Common myeloid progenitor, CD34-positive (primary cell): ENCODE measurements around the gene LNP1.
"Not testable (repeated sequence)": the region's sequence is repeated elsewhere in the genome, so short reads cannot be mapped to it uniquely, and the experiment has no call there.

Experiments used
- CTCF ChIA-PET: fragments of 350-600 bp; sonication (Branson Sonifier 250); formaldehyde crosslinking; loops from one replicate; lab custom pipeline; 2021; ENCODE audit warnings: antibody characterized with exemption; lab: Charles Lee
- POLR2A ChIA-PET: fragments of 350-600 bp; sonication (Branson Sonifier 250); formaldehyde crosslinking; loops from one replicate; lab custom pipeline; 2021; ENCODE audit warnings: antibody characterized with exemption; lab: Charles Lee
- DNase-seq, 3 donors: peaks; one replicate each; pipeline versions ENCODE4 v3.0.0 to v3.0.0-alpha.2; 2013
- H3K27ac ChIP-seq, 2 experiments: 1 replicate in 1 of 2; 2 replicates in 1 of 2; pipeline ENCODE4 v1.7.0; 2013; ENCODE audit warnings: inconsistent platforms in 2 of 2, low read length in 2 of 2, mild to moderate bottlenecking in 2 of 2, low read depth in 1 of 2, moderate library complexity in 1 of 2; ENCODE audit not compliant: severe bottlenecking in 2 of 2, insufficient read depth in 1 of 2, poor library complexity in 1 of 2
- H3K27me3 ChIP-seq, 5 experiments: replicated peaks in 2 of 5; 1 replicate in 3 of 5; 2 replicates in 2 of 5; pipeline versions ENCODE4 v1.6.1 to v1.7.0; 2013; ENCODE audit warnings: low read length in 4 of 5, mild to moderate bottlenecking in 2 of 5, moderate library complexity in 2 of 5, inconsistent platforms in 1 of 5; ENCODE audit not compliant: insufficient read depth in 5 of 5, control insufficient read depth in 4 of 5
- H3K36me3 ChIP-seq, 4 experiments: 1 replicate in 2 of 4; 2 replicates in 2 of 4; pipeline versions ENCODE4 v1.6.1 to v1.7.0; 2013; ENCODE audit warnings: low read length in 3 of 4, control low read depth in 1 of 4, mild to moderate bottlenecking in 1 of 4; ENCODE audit not compliant: control insufficient read depth in 4 of 4, insufficient read depth in 4 of 4
- H3K4me1 ChIP-seq, 4 experiments: 1 replicate in 3 of 4; 2 replicates in 1 of 4; pipeline versions ENCODE4 v1.6.1 to v1.7.1; 2013; ENCODE audit warnings: low read length in 3 of 4, mild to moderate bottlenecking in 3 of 4, control low read depth in 1 of 4, inconsistent platforms in 1 of 4, moderate library complexity in 1 of 4; ENCODE audit not compliant: control insufficient read depth in 4 of 4, insufficient read depth in 4 of 4; ENCODE audit errors: control extremely low read depth in 1 of 4
- H3K4me3 ChIP-seq, 7 experiments: 1 replicate in 4 of 7; 2 replicates in 3 of 7; pipeline versions ENCODE4 v1.5.1 to v1.7.0; 2013; ENCODE audit warnings: mild to moderate bottlenecking in 7 of 7, low read length in 6 of 7, moderate library complexity in 6 of 7, inconsistent platforms in 2 of 7, low read depth in 2 of 7, control low read depth in 1 of 7; ENCODE audit not compliant: insufficient read depth in 4 of 7, control insufficient read depth in 1 of 7; ENCODE audit errors: extremely low read depth in 1 of 7
- H3K9me3 ChIP-seq, 5 experiments: 1 replicate in 4 of 5; 2 replicates in 1 of 5; pipeline versions ENCODE4 v1.6.1 to v1.7.1; 2013; ENCODE audit warnings: low read length in 4 of 5, mild to moderate bottlenecking in 2 of 5, inconsistent platforms in 1 of 5, low read depth in 1 of 5, moderate library complexity in 1 of 5; ENCODE audit not compliant: control insufficient read depth in 4 of 5, insufficient read depth in 2 of 5; ENCODE audit errors: control extremely low read depth in 1 of 5
- WGBS: methylation state at CpG from one replicate; pipeline ENCODE4 v1.1.5; 2013; ENCODE audit not compliant: insufficient coverage; 5-methylcytosine and 5-hydroxymethylcytosine counted together

The LNP1 gene

GRCh38 chr3:100467133-100467532 is 65.8 kb downstream of the LNP1 start:
- H3K4me1 ChIP-seq, result peaks cover 0 to 1% (median 0%) of the 10 kb centered on the region in 4 experiments
- no peaks in the 10 kb centered on the region for H3K36me3 ChIP-seq
- peaks cover 1 to 19% (median 10%) of the 10 kb centered on the region in 5 experiments for H3K9me3 ChIP-seq
- CTCF ChIA-PET, result interaction anchor here (0.6 to 6.9 kb wide), 3 partner anchors 24 to 167 kb away, joined by 3 to 73 read pairs (median 4); no protein-coding TSS in a partner anchor
- no peaks in the 10 kb centered on the region for H3K27me3 ChIP-seq
- no peak overlapping the region for H3K27ac ChIP-seq
- no peak overlapping the region for H3K4me3 ChIP-seq
- no peak for DNase-seq
- POLR2A ChIA-PET, result no interaction called here
- 100% methylated on average over 1 of the region's 1 CpG for WGBS

- H3K9me3 ChIP-seq, result peaks cover 1 to 19% (median 10%) of the 10 kb centered on the region in 5 experiments
- no peak for DNase-seq
- POLR2A ChIA-PET, result no interaction called here
- H3K36me3 ChIP-seq, result no peaks in the 10 kb centered on the region
- CTCF ChIA-PET, result interaction anchor here (1.0 to 1.3 kb wide), 3 partner anchors 32 to 123 kb away, joined by 3 to 4 read pairs (median 3); no protein-coding TSS in a partner anchor
- H3K27me3 ChIP-seq, result no peaks in the 10 kb centered on the region
- H3K27ac ChIP-seq, result no peak overlapping the region
- peaks cover 0 to 1% (median 0%) of the 10 kb centered on the region in 4 experiments for H3K4me1 ChIP-seq
- no peak overlapping the region for H3K4me3 ChIP-seq
- 94% methylated on average over 2 of the region's 2 CpGs for WGBS
Measured at GRCh38 chr3:100468676-100469075, 67.3 kb downstream of the LNP1 start.

- H3K4me1 ChIP-seq, result peaks cover 0 to 1% (median 0%) of the 10 kb centered on the region in 4 experiments
- WGBS, result no CpG with 5 or more reads among the region's 1 CpG
- H3K9me3 ChIP-seq, result peaks cover 1 to 19% (median 10%) of the 10 kb centered on the region in 5 experiments
- H3K27ac ChIP-seq, result no peak overlapping the region
- ChIA-PET CTCF (interaction anchor here (0.7 kb wide), 1 partner anchor 121 kb away, joined by 4 read pairs; no protein-coding TSS in a partner anchor), POLR2A (no interaction called here)
- H3K36me3 ChIP-seq, result no peaks in the 10 kb centered on the region
- no peak overlapping the region for H3K4me3 ChIP-seq
- DNase-seq, result no peak
- H3K27me3 ChIP-seq, result no peaks in the 10 kb centered on the region
Measured at GRCh38 chr3:100470951-100471350, 69.6 kb downstream of the LNP1 start.

- ChIA-PET CTCF (interaction anchor here (0.7 kb wide), 1 partner anchor 120 kb away, joined by 4 read pairs; no protein-coding TSS in a partner anchor), POLR2A (no interaction called here)
- Histone ChIP-seq H3K9me3 (peaks cover 1 to 19% (median 10%) of the 10 kb centered on the region in 5 experiments), H3K36me3 (no peaks in the 10 kb centered on the region), H3K27ac (no peak overlapping the region), H3K4me3 (no peak overlapping the region), H3K4me1 (peaks cover 0 to 1% (median 0%) of the 10 kb centered on the region in 4 experiments), H3K27me3 (no peaks in the 10 kb centered on the region)
- DNase-seq, result no peak
- no CpG with 5 or more reads among the region's 2 CpGs for WGBS
Measured at GRCh38 chr3:100471444-100471843, 70.1 kb downstream of the LNP1 start.

GRCh38 chr3:100477851-100478360 is 76.6 kb downstream of the LNP1 start:
- H3K4me3 ChIP-seq, H3K4me1 ChIP-seq, POLR2A ChIA-PET, H3K36me3 ChIP-seq, H3K27ac ChIP-seq, DNase-seq, H3K27me3 ChIP-seq, H3K9me3 ChIP-seq, CTCF ChIA-PET: not testable (repeated sequence)
- 95% methylated on average over 8 of the region's 32 CpGs for WGBS

- H3K4me1 ChIP-seq, H3K27me3 ChIP-seq, H3K36me3 ChIP-seq, DNase-seq, CTCF ChIA-PET, H3K27ac ChIP-seq, H3K4me3 ChIP-seq, POLR2A ChIA-PET, H3K9me3 ChIP-seq: not testable (repeated sequence)
- WGBS, result 100% methylated on average over 8 of the region's 25 CpGs
Measured at GRCh38 chr3:100478521-100478920, 77.2 kb downstream of the LNP1 start.

- no peaks in the 10 kb centered on the region for H3K9me3 ChIP-seq
- H3K4me3 ChIP-seq, result no peak overlapping the region
- ChIA-PET POLR2A (no interaction called here), CTCF (interaction anchor here (0.7 kb wide), 1 partner anchor 230 kb away, joined by 3 read pairs; no protein-coding TSS in a partner anchor)
- no peaks in the 10 kb centered on the region for H3K27me3 ChIP-seq
- no peak overlapping the region for H3K27ac ChIP-seq
- DNase-seq, result no peak
- no peaks in the 10 kb centered on the region for H3K36me3 ChIP-seq
- H3K4me1 ChIP-seq, result no peaks in the 10 kb centered on the region
- 92% methylated on average over 5 of the region's 5 CpGs for WGBS
Measured at GRCh38 chr3:100480081-100480480, 78.7 kb downstream of the LNP1 start.
